ENCODE measurements around the gene FKBP7.
"Not testable (repeated sequence)": the region's sequence is repeated elsewhere in the genome, so short reads cannot be mapped to it uniquely, and the experiment has no call there.

The FKBP7 gene

DNA sequence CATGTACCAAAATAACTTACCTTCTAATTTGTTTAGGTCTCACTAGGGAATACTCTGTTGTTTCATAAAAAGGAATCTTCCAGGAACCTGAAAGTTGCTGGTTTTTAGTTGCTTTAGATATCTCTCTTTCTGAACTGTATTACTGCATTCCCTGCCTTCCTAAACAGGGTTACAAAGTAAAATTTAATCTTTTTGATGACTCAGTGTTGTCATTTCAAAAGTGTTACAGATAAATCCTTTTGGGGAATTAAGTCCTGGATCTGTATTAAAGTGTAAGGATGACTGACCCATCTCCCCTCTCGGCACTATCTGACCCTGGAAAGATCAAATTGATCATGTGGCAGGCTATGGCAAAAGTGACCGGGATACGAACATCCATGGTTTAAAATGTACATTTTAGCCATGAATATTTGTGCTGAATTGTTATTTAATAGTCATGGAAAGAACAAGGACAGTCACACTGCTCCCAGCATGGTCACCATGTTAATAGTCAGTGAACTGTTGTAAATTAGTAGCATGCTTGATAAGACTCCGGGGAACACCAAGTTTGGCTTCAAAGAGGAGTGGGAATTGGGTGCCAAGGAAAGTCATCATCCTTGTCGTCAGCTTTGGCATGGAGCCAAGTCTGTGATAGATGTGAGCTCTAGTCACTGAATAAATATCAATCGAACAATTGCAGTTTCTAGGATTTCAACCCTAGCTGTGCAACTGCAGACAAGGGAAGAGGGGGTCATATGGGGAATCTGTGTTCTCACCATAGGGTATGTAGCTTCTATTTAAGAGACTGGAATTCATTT is 6.0 kb upstream of the FKBP7 start:
- no peak for DNase-seq

DNA sequence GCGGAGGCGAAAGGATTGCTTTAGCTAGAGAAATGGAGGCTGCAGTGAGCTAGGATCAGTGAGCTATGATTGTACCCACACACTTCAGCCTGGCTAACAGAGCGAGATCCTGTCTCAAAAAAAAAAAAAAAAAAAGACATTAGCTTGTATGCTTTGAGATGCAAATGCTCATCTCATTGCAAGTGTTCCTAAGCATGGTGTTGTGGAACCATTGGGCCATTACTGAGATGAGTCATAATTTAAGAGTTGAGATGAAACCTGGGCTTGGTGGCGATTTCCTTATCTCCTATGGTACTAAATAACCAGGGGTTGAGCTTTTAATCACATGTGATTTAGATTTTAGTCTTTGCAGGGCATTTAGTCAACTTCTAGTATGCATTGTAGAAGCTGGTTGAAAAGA is 4.0 kb upstream of the FKBP7 start:
- DNase-seq = no peak

DNA sequence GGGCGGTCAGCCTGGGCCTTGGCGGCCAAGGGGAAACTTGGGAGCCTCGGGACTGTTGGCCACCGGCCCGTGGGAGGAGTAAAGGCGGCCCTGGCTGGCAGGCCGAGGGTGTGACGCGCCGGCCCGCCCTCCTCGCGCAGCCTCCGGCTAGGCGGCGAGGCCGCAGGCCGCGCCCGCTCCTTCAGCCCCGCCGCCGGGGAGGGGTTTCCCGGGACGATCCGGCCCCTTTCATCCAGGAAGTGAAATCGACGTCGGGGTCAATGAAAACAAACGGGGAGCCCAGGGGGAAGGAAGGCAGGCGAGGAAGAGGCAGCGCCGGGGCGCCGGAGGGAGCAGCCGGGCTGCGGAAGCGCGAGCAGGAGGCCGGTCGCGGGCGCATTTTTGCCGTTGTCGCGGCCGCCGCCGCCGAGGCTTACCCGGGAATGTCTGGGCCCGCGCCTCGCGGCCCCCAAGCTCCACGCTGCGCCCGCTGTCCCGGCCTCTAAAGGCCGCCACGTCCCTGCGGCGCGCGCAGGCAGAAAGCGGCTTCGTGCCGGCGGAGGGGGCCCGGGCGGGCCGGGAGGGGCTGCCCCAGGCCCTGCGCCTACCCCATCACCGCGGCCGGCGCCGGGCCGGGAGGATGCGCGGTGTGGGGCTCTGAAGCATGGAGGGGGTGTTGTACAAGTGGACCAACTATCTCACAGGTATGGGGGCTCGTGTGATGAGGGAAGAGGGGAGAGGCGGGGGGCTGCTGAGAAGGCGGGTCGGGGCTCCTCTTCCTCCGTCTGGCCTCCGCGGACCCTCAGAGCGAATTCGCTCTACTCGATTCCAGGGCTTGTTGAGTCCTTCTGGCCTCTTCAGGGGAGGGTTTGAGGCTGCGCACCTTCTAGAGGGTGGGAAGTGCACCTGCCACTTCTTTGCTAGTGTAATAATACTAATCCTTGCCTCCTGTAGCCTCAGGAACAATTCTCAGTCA is 2.1 kb upstream of the FKBP7 start, which contains the start of gene PLEKHA3:
Gene PLEKHA3, plus strand, starts transcription at position 231 of the 955 bp plus-strand sequence. Its CDS starts 413 bp downstream, at position 644.
- DNase-seq = peak; percentile 79

DNA sequence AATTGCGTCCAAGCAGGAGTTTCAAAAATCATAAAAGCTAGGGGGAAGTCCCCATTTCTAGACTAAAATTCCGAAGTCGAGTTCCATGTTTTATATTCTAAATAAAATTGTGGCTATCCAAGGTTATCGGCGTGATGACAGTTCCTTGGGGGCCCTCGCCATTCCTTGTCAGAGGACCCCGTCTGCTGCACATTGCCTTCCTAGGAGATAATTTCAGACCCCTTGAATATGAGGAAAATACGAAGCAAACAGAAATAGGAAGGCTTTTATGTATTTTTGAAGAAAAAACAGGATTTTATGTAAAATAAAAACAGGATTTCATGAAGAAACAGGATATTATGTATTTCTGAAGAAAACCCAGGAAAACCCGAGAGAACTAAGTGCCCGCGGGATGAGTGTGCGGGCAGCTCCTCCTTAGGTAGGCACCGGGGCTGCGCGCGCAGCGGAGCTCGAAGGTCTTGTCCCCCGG is 1.4 kb upstream of the FKBP7 start:
- no peak for DNase-seq

DNA sequence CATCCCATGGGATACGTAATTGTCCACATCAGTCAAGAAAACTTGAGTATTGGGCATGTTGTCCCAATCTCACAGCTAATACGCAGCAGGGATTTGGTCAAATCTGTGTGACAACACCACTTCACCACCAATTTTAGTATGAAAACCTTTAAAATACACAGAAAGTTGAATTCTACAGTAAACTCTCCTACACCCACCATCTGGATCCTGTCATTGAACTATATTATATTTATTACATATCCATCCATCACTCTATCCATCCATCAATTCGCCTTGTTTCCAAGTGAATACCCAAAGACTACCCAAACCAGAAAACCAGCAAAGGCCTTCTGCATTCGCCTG is 846 bp upstream of the FKBP7 start:
- DNase-seq = no peak

DNA sequence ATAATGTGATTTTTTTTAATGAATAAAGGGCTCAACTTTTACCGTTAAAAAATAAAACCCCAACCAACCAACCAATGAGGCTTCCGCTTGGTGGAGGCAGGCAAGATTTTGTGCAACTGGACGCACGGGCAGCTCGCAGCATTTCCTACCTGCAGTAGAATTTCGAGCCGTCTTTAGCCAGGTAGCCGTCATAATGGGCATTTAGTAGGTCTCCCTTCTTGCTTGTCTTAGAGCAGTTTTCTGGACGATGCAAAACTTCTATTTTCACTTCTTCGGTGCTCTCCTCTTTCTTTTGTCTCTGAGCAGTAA is 316 bp downstream of the FKBP7 start:
- DNase-seq = no peak

DNA sequence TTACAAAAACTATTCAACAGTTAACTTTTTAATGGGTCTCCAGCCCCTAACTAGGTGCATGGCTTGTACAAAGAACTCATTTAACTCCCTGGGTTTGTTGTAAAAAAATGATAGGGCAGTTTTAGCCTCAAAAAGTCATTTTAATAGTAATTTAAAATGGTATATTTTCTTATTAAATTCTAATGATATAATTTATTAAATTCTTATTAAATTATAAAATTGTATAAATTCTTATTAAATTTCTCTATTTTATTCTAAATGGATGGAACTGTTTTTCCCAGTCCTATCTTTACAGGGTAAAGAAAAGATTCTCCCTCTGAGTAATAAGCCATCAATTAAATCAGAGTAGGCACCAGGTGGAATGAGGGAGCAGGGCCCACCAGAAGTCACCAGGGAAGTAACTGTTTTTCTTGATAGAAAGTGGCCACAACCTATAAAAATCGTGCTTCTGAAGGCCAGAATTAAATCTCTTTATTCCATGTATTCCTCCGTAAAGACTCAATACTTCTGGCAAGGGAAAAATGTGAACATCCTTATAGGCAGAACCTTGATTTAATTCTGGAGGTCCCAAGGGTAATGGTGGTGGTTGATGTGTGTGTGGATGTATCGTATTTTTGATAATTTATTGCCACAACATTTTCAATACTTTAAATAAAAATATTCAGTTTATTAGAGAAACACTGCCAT is 814 bp downstream of the FKBP7 start:
- DNase-seq = no peak

DNA sequence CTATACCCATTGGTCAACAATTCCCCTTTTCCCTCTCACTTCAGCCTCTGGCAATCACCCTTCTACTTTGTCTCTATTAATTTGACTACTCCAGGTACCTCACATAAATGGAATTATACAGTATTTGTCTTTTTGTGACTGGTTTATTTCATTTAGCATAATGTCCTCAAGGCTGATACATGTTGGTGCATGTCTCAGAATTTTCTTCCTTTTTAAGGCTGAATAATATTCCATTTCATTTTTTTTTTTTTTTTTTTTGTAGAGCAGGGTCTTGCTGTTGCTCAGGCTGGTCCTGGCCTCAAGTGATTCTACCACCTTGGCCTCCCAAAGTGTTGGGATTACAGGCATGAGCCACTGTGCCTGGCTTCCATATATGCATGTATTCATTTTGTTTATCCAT is 1.9 kb downstream of the FKBP7 start:
- DNase-seq = no peak

DNA sequence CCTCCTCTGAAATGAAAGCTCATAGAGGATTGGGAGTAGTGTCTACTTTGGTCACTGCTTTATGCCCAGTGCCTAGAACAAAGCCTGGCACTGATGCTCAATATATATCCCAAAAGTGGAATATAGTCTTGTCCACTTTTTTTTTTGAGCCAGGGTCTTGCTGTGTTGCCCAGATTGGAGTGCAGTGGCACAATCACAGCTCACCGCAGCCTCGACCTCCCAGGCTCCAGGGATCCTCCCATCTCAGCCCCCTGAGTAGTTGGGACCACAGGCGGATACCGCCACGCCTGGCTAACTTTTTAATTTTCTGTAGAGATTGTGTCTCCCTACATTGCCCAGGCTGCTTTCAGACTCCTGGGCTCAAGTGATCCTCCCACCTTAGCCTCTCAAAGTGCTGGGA is 3.8 kb downstream of the FKBP7 start:
- no peak for DNase-seq

DNA sequence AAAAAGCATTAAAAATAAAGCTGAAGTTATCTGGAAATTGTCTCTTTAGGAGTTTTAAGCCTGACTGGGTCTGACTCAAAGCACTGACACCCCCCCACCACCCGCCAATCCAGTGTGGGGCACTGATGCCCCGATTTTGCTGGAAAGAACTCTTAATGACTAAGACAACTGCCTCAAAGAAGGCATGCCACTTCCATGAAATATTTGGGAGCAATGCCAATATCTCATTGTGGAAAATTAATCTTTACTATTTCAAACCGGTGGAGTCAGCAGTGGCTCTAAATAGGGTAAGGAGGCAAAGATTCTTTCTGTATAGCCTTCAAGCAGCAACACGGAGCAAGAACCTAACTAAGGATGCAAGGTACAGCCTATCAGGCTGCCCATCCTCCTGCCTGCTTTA is 4.5 kb downstream of the FKBP7 start:
- no peak for DNase-seq

DNA sequence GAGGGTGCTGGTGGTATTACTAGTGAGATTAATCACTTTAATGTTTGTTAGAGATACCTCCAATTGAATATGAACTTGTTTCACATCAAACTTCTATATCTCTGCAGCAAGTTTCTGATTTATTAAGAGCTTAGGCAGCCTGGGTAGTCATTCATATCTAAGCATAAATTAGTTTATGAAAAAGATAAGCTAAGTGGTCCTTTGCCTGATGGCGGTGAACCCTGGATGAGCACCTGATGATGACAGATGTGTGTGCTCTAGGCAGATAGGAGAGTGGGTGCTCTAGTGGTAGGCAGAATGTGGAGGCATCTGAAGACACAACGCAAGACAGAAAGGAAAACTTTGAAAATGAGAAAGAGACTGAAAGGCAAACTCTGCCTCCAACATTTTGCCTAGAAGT is 5.0 kb downstream of the FKBP7 start:
- DNase-seq = no peak

DNA sequence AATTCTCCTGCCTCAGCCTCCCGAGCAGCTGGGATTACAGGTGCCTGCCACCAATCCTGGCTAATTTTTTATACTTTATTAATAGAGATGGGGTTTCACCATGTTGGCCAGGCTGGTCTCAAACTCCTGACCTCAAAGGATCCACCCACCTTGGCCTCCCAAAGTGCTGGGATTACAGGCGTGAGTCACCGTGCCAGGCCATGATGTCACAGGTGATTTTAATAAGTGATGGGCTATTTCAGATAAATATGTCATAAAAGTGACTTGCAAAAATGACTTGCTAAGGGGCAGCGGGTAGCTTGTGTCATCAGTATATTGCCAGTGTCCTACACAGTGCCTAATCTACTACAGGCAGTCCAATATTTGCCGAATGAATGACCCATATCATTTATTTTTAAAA is 7.1 kb downstream of the FKBP7 start:
- DNase-seq = not testable (repeated sequence)

DNA sequence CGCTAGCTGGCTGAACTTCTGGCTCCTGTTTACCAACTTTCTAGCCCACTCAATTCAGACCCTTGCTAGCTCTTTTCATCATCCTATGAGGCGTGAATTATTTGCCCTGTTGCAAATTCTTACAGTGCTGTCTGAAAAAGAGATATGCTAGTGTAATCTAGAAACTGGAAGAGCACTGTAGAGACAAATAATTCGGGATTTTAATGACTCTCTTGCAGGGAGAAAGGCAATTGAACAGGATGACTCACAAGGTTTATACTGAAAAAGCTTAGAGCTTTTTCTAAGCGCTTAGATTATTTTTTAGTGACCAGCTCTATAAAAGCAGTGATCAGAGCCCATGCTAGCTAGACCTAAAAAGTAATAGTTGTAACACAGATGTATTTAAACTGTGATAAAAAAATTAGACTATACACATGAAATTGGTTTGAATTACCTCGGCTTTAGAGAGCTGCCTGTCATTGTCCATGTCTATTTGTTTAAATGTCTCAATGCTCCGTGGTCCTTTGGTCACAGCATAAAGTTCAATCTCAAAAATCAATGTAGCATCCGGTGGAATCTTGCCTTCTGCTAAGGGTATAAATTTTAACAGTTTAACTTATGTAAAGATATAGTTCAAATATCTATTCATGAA is 9.1 kb downstream of the FKBP7 start:
- DNase-seq = no peak

DNA sequence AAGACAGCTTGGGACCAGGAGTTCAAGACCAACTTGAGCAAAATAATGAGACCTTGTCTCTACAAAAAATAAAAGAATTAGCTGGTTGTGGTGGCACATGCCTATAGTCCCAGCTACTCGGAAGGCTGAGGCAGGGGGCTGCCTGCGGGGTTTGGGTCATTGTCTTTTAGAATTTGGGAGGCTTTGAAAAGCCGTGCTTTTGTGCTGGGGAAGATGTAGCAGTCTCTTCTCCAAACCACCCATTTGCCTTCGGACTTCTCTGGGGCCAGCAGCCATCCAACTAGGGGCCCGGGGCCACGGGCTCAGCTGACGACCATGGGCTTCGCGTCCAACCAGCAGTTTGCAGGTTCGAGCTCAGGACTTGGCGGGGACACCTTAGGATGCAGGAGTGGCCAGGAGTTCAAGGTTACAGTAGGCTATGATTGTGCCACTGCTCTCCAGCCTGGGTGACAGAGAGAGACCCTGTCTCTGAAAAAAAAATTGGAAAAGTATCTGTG is 21.0 kb downstream of the FKBP7 start:
- DNase-seq = no peak

DNA sequence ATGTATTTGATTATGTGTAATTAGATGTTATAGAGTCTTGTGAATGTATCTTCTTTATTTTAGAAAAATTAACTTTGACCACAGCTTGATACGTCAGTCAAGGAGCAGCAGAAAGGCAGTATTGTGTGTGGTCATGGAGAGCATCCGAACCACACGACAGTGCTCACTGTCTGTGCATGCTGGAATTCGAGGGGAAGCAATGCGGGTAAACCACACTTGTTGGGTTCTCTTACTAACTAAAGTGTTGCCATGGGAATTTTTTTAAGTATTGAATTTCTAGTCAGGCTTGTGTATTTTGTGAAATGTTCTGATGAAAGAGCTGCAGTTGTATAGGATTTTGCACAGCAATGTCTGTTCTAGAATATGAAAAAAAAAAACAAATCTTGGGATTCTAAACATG is 22.5 kb downstream of the FKBP7 start:
- no peak for DNase-seq

DNA sequence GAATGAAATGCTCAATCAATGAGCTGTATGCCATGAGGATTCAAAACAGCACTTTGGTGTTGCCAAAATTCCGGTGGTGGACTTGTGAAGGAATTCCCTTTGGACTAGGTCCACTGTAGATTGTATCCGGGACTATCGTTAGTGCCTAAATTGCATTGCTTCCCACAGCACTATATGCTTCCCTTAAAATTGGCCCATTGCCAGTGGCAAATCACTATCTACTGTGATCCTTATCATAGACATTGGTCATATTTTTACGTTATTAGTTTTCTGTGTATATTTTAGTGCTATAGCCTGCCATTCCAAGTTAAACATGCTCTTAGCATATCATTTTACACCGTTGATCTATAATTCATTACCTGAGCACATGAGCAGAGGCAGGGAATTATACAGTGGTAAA is 25.5 kb downstream of the FKBP7 start:
- no peak for DNase-seq

DNA sequence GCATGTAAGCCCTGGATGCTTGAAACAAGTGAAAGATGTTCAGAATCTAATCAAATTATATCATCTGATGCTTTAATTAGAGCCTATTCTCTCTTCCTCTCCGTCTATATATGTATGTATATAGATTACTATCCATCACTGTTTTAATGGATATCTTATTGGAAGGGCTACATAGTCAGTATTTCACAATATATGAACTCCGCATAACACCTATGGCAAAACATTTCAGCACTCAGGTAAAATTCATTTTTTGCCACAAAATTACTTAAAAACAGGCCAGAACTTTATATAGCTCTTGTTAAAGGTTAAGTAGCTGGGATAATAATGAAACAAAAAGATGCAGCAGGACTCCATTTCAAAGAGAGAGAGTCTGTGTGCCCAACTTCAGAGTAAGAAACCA is 26.1 kb downstream of the FKBP7 start:
- no peak for DNase-seq

DNA sequence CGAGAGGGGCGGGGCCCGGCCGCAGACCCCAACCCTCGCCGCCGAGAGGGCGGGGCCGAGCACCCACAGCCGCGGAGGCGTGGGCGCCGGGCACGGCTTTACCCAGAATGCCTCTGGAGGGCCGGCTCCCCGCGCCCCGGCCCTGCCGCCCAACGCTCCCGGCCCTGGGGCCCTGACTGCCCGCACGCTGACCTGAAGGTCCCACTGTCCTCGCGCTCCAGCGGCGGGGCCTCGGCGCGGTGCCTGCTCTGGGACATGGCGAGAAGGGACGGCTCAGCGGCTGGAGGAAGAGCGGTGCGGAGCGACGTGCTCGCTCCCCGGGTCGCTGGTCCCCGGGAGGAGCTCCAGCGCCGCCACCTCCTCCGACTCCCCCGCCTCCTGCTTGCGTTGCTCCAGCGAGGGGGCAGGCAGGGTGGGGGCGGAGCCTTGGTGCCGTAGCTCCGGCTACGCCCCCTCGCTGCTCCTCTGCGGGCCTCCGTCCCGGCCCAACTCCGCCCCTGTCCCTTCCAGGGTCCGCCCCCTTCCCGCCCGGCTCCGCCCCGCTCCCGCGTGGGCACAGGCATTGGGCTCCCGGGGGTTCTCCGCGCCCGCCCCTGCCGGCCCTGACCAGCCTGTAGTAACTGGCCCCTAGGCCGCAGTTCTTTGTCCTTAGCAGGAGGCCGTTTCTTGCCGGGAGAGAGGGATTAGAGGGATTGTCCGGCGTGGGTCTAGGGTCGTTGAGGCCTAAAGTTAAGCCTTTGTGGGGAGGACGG is 27.4 kb downstream of the FKBP7 start, which contains the start of the genes PJVK and PRKRA:
Gene PJVK, plus strand, starts transcription at position 605 of the 752 bp plus-strand sequence. CDS start 2,032 bp downstream, outside the sequence.
Gene PRKRA, minus strand, starts transcription at position 402 of the 752 bp plus-strand sequence. Its CDS starts 145 bp downstream, at position 257.
- DNase-seq = peak; percentile 96

DNA sequence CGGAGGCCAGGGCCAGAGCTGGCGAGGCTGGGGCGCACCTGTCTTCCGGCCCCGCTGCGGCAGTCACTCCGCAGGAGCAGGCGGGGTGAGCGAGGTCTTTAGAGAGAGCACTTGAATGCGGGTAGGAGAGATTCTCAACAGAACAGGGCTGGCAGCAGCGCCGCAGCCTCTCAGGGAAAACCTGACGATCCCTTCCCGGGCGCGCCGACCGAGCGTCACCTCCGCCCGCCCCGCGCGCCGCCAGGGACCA is 28.0 kb downstream of the FKBP7 start:
- DNase-seq = no peak

DNA sequence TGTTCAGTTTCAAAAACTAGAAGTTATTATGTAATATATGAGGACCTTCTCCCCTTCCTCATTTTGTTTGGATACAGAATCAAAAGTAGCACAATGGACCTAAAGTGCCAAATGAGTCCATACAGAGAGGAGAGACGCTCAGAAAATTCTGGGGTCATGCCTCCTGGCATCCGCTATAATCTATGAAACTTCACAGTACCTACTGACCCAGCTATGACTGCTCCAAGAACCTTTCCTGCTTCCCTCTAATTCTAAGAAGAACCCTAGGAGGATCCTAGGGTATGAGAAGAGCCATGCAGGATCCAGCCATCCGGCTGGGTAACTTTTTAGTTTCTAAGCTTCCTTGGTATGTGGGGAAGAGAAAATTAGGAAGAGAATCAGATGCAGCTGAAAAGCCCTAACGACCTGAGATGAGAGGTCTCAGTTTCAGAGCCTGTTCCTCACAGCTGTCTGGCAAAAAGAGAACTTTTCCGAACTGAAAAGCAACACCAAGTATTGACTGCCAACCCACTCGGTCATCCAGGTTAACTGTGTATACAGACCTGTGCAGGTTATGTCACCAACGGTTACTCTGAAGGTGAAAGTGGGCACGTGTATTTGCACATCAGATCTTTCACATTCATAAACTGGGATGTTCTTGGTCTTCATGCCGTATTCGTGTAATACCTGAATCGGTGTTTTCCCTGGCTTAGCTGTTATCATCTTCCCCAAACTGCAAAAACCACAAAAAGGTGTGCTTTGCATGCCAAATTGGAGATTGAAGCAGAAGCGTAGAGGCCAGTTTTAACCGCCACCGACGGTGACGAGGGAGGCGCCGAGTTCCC is 28.5 kb downstream of the FKBP7 start:
- no peak for DNase-seq
